ENCODE measurements around the gene S100P. TPM values are rescaled to one million over a fixed set of nuclear protein-coding genes. Genes with fewer than 3 reads are reported as not detected.

Gene S100P
- total RNA-seq, 1 experiment from 2014 or later: 0.18 TPM

DNA sequence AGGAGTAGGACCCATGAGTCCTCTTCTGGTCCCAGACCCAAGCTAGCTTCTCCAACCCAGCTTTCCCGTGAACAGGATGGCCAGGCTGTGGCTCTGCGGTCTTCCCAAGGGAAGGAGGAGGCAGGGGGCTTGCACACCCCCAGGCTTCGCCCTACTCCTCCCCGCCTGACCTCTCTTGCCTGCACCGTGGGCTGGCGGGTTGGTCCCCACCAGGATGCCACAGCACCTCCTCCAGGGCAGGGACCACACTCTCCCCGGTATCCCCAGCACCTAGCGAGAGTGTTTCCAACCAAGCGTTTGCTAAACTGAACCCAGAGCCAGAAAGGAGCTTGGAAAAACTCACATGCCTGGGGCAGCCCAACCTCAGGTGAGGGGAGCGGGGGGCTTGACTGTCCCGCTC lies 9.0 kb upstream of the S100P start:
- no peaks in the 10 kb centered on the region for H3K27me3 ChIP-seq
- H3K9me3 ChIP-seq (replicated peaks): no peaks in the 10 kb centered on the region
- DNase-seq: no peak
- H3K4me3 ChIP-seq: no peak overlapping the region
- no peaks in the 10 kb centered on the region for H3K36me3 ChIP-seq
- peaks cover 13% of the 10 kb centered on the region for H3K4me1 ChIP-seq
- H3K27ac ChIP-seq: no peak overlapping the region

DNA sequence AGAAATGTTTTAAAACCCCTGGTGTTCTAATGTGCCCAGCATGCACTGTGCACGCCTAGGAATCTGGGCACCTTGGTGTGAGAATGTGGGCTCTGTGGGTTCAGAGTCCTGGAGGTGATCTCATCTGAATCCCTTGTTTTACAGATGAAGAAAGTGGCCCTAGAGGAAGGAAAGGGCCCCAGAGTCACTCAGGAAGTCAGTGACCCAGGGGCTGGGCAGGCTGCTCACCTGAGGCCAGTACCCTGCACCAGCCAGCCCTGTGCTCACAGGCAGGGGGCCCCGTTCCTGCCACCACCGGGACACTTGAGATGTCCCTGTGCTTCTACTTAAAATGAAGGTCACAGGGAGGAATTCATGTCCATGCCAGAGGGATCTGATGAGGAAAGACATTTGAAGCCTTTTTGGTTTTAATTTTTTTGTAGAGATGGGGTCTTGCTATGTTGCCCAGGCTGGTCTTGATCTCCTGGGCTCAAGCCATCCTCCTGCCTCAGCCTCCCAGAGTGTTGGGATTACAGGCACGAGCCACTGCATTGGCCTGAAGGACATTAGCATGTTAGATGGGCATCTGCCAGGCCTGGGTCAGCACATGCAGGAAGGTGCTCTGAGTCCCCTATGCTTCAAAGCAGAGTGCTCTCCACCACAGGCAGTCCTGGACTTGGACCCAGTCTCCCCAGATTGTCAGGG lies 7.4 kb upstream of the S100P start:
- Histone ChIP-seq H3K4me1 (peaks cover 19% of the 10 kb centered on the region), H3K36me3 (no peaks in the 10 kb centered on the region), H3K9me3 (replicated peaks) (no peaks in the 10 kb centered on the region), H3K27me3 (no peaks in the 10 kb centered on the region), H3K4me3 (no peak overlapping the region), H3K27ac (no peak overlapping the region)
- no peak for DNase-seq

DNA sequence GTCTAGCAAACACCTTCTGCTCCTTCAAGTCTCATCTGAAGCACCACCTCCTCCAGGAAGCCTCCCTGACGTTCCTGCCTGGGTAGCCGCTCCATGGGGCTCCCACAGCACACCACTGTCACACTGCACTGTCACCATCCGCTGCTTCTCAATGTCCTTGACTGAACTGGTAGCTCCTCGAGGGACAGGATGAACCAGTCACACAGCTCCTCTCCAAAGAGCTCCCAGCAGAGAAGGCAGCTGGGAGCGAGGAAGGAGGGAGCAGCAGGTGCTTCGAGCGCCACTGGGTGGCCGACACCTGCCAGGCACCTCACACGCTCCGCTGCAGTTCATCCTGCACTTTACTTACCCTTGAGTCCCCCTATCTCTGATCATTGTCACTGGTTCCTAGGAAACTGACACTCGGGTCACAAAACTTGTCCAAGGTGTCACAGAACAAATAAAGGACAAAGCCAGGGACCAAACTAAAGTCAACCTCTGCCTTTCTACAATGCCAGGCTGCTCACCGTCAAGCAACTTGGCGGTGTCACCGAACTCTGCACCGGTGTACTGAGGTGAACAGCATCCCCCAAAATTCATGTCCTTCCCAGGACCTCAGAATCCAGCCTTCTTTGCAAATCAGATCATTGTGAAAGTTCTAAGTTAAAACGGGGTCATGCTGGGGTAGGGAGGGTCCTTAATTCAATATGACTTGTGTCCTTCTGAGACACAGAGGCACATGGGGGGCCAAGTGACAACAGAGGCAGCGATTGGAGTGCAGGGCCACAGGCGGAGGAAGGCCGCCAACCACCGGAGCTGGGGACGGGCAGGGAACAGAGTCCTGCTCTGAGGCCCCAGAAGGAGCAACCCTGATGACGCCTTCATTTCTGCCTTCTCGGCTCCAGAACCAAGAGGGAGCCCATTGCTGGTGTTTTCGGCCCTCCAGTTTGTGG lies 5.5 kb upstream of the S100P start:
- Histone ChIP-seq H3K27ac (peak overlapping the region; percentile 75), H3K4me1 (peaks cover 31% of the 10 kb centered on the region), H3K9me3 (replicated peaks) (no peaks in the 10 kb centered on the region), H3K4me3 (peak overlapping the region; percentile 29), H3K27me3 (no peaks in the 10 kb centered on the region), H3K36me3 (no peaks in the 10 kb centered on the region)
- DNase-seq: peak in 1 of 2 experiments; percentile 32

DNA sequence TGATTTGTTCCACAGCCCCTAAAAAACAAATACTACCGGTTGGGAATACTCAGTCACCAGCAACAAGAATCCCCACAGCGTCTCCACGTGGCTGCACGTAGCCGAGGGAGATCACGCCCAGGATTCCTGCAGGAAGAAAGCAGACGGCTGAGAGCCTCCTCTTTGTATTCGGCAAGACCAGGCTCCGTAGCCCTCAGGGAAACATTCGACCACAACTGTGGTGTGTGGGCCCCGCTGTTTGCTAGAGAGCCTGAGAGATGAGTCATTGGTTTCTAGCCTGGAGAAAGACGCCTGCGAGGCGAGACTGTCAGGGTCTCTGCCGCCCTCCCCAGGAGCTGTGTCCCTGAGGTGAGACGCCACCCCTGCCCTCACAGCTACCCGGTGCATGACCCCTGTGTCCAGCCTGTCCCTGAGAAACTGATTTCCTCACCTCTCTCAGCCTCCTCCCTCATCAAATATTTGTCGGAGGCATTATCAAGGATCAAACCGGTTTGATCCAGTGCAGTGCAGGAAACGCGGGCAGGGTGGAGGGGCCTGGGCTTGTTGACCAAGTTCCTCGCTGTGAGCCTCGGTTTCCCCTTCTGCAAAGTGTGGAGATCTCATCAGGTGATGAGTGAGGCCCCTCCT lies 4.7 kb upstream of the S100P start:
- DNase-seq: peak; percentile 95 to 96
- Histone ChIP-seq H3K27me3 (no peaks in the 10 kb centered on the region), H3K36me3 (no peaks in the 10 kb centered on the region), H3K4me3 (peak overlapping the region; percentile 29), H3K4me1 (peaks cover 34% of the 10 kb centered on the region), H3K27ac (peak overlapping the region; percentile 75), H3K9me3 (replicated peaks) (no peaks in the 10 kb centered on the region)

DNA sequence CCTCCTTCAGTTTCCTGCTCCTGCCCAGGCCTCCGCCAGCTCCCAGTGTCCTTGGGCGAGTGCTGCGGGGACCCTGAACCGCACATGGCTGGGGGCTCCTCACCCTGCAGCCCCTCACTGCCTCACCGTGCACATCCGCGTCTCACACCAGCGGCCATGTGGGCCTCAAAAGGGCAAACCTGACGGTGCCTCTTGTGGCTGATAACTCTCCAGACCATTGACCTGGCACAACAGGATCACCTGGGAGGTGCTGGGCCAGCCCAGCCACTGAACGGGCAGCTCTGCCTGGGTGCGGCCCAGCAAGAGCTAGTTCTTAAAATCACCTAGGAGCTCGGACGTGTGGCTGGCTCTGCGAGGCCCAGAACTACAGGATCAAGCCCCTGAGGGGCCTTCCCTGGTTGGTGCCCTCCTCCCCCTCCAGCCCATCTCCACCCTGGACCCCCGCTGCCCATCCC lies 4.1 kb upstream of the S100P start:
- no peak for DNase-seq

DNA sequence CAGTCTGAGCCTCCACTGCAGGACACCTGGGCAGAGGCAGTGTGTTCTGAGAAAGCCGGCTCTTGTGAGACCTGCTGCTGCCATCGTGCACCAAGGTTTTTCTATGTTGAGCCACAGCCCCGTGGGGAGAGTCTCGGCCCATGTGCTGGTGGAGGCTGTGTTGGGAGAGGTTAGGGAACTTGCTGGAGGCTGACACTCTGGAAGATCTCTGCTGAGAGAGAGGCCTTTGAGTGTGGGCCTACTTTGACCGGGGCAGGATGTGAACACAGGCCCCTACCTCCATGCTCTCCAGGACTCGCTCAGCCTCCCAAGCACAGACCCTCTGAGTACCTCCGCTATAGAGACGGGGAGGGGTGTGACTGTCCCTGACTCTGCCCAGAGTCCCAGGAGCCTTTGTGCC lies 1.3 kb upstream of the S100P start:
- Histone ChIP-seq H3K36me3 (no peaks in the 10 kb centered on the region), H3K27ac (peak overlapping the region; percentile 41), H3K9me3 (replicated peaks) (no peaks in the 10 kb centered on the region), H3K27me3 (no peaks in the 10 kb centered on the region), H3K4me1 (peaks cover 34% of the 10 kb centered on the region), H3K4me3 (no peak overlapping the region)
- DNase-seq: no peak

More for the DNA sequence above, 4.1 kb upstream of the S100P start:
- H3K27ac ChIP-seq: peak overlapping the region; percentile 75
- H3K4me3 ChIP-seq: peak overlapping the region; percentile 29; the same call in 1 of the 2 replicates
- H3K9me3 ChIP-seq (replicated peaks): no peaks in the 10 kb centered on the region
- no peaks in the 10 kb centered on the region for H3K27me3 ChIP-seq
- no peaks in the 10 kb centered on the region for H3K36me3 ChIP-seq
- peaks cover 34% of the 10 kb centered on the region for H3K4me1 ChIP-seq

DNA sequence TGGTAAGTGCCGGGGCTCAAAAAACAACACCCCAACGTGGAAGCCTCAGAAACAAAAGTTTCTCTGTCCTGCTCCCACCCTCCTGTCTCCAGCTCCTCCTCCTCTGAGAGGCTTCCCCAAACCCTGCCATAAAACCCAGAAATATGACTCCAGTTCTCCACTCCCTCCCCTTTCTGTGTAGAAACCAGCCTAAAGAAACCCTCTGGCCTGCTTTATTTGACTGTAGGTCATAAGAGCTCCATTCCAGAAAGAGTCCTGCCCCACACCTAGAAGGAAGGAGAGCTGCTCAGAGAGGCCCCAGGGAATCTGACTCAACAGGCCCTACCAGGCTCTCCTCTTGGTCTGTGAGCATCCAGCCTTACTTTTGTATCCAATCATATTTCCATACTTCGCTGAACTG lies 872 bp upstream of the S100P start:
- DNase-seq: peak; percentile 64 to 85
- peaks cover 34% of the 10 kb centered on the region for H3K4me1 ChIP-seq
- H3K4me3 ChIP-seq: no peak overlapping the region
- no peaks in the 10 kb centered on the region for H3K27me3 ChIP-seq
- H3K27ac ChIP-seq: peak overlapping the region; percentile 41
- no peaks in the 10 kb centered on the region for H3K9me3 ChIP-seq (replicated peaks)
- no peaks in the 10 kb centered on the region for H3K36me3 ChIP-seq

DNA sequence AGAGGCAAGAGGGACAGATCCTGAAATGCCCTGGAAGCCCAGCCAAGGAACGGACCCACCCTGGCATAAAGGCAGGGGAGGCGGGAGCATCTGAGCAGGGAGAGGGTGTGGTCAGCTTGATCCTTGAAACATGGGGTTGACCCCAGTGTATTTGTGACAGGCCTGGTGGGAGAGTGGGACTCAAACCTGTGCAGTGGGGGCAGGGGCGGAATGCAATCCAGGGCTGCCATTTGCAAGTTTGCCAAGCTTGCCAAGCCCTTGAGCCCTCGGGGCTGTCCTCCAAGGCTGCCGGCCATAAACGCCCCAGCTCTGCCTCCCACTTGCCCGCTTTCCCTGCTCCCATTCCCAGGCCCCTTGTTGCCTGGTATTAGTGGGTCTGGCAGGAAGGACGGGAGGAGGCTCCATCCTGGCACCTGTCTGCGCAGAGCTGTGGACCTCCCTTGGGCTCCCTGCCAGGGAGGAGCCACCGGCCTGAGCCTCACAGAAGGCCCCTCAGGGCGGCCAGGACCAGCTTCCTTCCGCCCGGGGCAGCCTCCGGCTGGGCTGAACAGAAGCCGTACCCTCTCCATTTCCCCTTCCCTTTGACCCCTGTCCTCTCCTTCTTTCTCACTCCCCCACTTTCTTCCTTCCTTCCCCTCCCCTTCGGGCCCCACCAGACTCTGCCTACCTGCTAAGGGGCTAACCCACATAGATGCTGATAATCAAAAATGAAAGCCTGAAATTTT lies 661 bp downstream of the S100P start:
- Histone ChIP-seq H3K27me3 (no peaks in the 10 kb centered on the region), H3K27ac (no peak overlapping the region), H3K4me3 (no peak overlapping the region), H3K36me3 (no peaks in the 10 kb centered on the region), H3K9me3 (replicated peaks) (no peaks in the 10 kb centered on the region), H3K4me1 (peaks cover 24% of the 10 kb centered on the region)
- DNase-seq: peak in 1 of 2 experiments; percentile 27

DNA sequence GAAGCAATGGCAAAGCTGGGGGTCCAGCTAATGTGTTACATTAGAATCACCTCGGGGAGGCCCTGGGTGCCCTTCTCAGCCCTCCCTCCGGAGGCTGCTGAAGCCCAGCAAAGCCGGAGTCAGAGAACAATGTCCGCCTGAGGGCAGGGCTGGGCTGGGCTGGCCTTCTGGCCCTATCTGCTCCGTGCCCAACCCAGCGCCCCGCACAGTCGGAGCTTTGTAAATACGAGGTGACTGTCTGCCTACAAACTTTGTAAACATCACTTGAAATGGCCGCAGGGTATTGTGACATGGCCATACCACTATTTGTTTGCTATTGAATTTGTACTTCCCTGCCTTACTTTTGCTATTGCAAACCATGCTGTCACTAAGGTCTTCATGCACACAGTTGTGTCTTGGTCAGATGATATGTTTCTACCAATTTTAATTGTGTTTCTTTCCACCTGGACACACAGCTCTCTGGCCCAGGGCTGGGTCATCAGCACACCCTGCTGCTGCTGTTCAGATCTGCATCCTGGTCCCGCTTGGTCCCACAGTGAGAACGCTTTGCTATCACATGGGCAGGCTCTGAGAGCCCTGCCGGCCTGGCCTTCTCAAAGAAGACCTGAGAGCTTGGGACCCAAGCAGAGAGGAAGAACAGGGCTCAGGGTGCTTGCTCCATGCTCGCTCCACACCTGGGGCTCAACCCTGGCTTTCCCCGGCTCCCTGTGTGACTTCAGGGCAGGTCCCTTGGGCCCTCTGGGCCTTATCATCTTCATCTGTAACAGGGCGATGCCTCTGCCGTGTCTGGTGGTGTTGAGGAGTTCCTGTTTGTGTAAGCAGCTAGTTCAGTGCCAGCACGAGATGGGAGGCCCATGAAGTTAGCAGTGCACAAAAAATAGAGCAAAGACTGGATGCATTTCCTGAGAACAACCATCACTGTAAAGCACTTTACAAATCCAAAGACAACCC lies 2.3 kb downstream of the S100P start:
- H3K36me3 ChIP-seq: no peaks in the 10 kb centered on the region
- H3K4me1 ChIP-seq: peaks cover 15% of the 10 kb centered on the region
- no peak for DNase-seq
- H3K4me3 ChIP-seq: no peak overlapping the region
- no peak overlapping the region for H3K27ac ChIP-seq
- no peaks in the 10 kb centered on the region for H3K9me3 ChIP-seq (replicated peaks)
- H3K27me3 ChIP-seq: no peaks in the 10 kb centered on the region

DNA sequence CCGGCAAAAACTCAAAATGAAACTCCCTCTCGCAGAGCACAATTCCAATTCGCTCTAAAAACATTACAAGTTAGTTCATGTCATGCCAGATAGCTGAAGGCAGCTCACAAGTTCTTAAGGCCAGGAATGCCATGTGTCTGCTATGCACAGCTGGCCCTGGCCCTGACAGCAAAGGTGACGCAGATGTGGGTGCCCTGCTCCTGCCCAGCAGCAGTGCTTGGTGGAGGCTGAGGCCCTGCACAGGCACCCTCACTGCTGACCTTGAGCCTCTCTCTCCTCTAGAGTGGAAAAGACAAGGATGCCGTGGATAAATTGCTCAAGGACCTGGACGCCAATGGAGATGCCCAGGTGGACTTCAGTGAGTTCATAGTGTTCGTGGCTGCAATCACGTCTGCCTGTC lies 2.9 kb downstream of the S100P start:
- Histone ChIP-seq H3K4me3 (no peak overlapping the region), H3K9me3 (replicated peaks) (no peaks in the 10 kb centered on the region), H3K36me3 (no peaks in the 10 kb centered on the region), H3K27me3 (no peaks in the 10 kb centered on the region), H3K4me1 (peaks cover 15% of the 10 kb centered on the region), H3K27ac (no peak overlapping the region)
- DNase-seq: no peak

DNA sequence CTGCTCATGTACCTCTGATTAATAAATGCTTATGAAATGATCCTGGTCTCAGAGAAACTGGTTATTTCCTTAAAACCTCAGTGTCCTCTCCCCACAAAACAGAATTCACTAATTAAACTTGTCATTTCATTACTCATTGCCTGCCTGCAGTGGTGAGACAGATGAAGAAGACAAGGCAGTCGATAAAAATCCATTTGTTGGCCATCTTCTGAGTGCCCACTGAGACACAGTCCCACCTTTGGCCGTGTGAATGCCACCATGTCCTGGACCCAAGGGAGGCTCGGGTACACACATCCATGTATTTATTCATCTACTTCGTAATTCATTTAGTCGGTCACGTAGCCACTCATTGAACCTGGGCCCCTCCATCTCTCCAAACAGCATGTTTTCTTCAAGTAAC lies 3.5 kb downstream of the S100P start:
- no peaks in the 10 kb centered on the region for H3K9me3 ChIP-seq (replicated peaks)
- no peaks in the 10 kb centered on the region for H3K36me3 ChIP-seq
- peaks cover 14% of the 10 kb centered on the region for H3K4me1 ChIP-seq
- no peak for DNase-seq
- no peaks in the 10 kb centered on the region for H3K27me3 ChIP-seq
- no peak overlapping the region for H3K4me3 ChIP-seq
- H3K27ac ChIP-seq: no peak overlapping the region

DNA sequence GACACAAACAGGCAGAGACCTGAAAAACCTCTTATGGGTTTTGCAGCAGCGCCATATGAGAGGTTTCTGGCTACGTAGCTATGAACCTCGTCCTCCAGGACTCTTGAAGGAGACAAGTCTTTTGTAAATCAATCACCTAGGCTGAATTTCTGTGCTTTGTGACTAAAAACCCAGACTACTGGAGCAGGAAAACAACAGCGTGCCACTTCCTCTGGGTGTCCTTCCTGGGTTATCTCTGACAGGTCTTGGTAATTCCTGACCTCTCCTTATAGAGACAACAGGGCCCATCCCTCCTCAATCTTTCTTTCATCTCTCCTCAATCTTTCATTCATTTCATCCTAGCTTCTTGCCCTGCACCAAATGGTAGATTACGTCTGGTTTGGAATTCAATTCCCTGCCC lies 5.7 kb downstream of the S100P start:
- H3K36me3 ChIP-seq: no peaks in the 10 kb centered on the region; the same call in none of the 2 replicates
- H3K9me3 ChIP-seq (replicated peaks): 0 out of 2 replicates have a peak, but pooled peaks cover 3% of the 10 kb centered on the region
- H3K4me3 ChIP-seq: no peak overlapping the region
- H3K27ac ChIP-seq: no peak overlapping the region
- no peaks in the 10 kb centered on the region for H3K4me1 ChIP-seq
- H3K27me3 ChIP-seq: no peaks in the 10 kb centered on the region
- no peak for DNase-seq

DNA sequence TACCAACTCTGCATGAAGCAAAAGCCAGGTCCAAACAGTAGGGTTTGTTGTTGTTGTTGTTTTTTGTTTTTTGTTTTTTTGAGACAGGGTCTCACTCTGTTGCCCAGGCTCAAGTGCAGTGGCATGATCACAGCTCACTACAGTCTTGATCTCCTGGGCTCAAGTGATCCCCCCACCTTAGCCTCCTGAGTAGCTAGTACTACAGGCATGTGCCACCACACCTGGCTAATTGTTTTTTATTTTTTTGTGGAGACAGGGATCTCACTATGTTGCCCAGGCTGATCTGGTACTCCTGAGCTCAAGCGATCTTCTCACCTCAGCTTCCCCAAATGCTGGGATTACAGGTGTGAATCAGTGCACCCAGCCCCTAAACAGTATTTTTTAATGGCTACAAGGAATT lies 6.2 kb downstream of the S100P start:
- H3K4me3 ChIP-seq: no peak overlapping the region
- DNase-seq: no peak
- no peak overlapping the region for H3K27ac ChIP-seq
- H3K36me3 ChIP-seq: no peaks in the 10 kb centered on the region; the same call in none of the 2 replicates
- H3K9me3 ChIP-seq (replicated peaks): 0 out of 2 replicates have a peak, but pooled peaks cover 4% of the 10 kb centered on the region
- no peaks in the 10 kb centered on the region for H3K27me3 ChIP-seq
- no peaks in the 10 kb centered on the region for H3K4me1 ChIP-seq

Measured in SJCRH30 (cell line).